ENCODE results near the gene FUCA2. TPM values are rescaled to one million over a fixed set of nuclear protein-coding genes. Genes with fewer than 3 reads are reported as not detected.

The FUCA2 gene
- total and polyA plus RNA-seq, 2 of the 8 experiments (the other 6 are each of a cell fraction or from before 2014, with no cell fraction given), result 24.2 to 47.2 TPM

DNA sequence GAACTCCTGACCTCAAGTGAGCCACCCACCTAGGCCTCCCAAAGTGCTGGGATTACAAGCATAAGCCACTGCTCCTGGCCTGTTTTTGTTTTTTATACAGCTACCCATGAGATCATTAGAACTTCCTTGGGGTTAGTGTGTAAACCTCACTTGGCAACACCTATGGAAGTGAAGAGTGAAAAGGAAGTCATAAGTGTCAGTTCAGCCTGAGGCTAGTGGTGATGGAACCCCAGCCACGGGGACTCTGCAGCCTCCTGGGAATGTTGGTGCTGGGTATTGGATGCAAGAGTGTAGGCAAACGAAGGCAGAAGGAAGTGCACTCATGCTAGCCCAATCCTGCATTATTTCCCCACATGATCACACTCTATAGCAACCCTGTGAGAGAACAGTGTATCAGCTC lies 33.6 kb upstream of the FUCA2 start:
- Histone ChIP-seq H4K20me1 (replicated peaks in 1 of 2; ENCODE audit: control insufficient read depth in 1 of 2, insufficient read depth in 2 of 2, low read length in 2 of 2) (no peaks in the 10 kb centered on the region), H2BK12ac (ENCODE audit: low read depth, low read length) (no peak overlapping the region), H3K27ac (ENCODE audit: low read depth, low read length) (no peak overlapping the region), H2BK15ac (ENCODE audit: low read length) (no peak overlapping the region), H3K23ac (ENCODE audit: insufficient read length) (no peak overlapping the region), H4K91ac (replicated peaks; ENCODE audit: insufficient read length, low read length) (no peak overlapping the region), H3K4me2 (ENCODE audit: insufficient read depth in 1 of 2, low read depth in 2 of 2, low read length in 2 of 2) (no peak overlapping the region), H2BK120ac (replicated peaks; ENCODE audit: low read depth, low read length) (no peak overlapping the region), H3K14ac (ENCODE audit: insufficient read length) (no peak overlapping the region), H3K36me3 (ENCODE audit: control insufficient read depth in 2 of 4, insufficient read depth in 4 of 4, low read length in 3 of 4) (no peaks in the 10 kb centered on the region), H2AK5ac (ENCODE audit: low read depth, low read length) (no peak overlapping the region), H2BK5ac (ENCODE audit: low read depth, low read length) (no peak overlapping the region), H3K79me2 (ENCODE audit: control insufficient read depth in 1 of 2, insufficient read depth in 2 of 2, low read length in 2 of 2) (no peaks in the 10 kb centered on the region), H3K4me3 (ENCODE audit: extremely low read depth in 1 of 4, insufficient read depth in 2 of 4, low read depth in 3 of 4, low read length in 4 of 4) (no peak overlapping the region), H3K4me1 (replicated peaks in 1 of 4; ENCODE audit: control insufficient read depth in 3 of 4, insufficient read depth in 4 of 4, low read length in 3 of 4) (peaks cover 0 to 3% (median 1%) of the 10 kb centered on the region in 4 experiments; a peak in 4 of 7 replicates), H3K9ac (replicated peaks in 1 of 4; ENCODE audit: extremely low read depth in 1 of 4, low read depth in 3 of 4, low read length in 3 of 4) (no peak overlapping the region), H4K5ac (ENCODE audit: insufficient read length, low read depth, low read length) (no peak overlapping the region), H3K18ac (ENCODE audit: extremely low read depth, low read length) (no peak overlapping the region), H3K23me2 (ENCODE audit: low read depth, low read length) (no peaks in the 10 kb centered on the region), H3K56ac (replicated peaks; ENCODE audit: insufficient read length, low read depth, low read length) (no peak overlapping the region), H3K9me3 (ENCODE audit: insufficient read depth in 2 of 2, low read depth in 1 of 2, low read length in 1 of 2) (no peaks in the 10 kb centered on the region), H3K4ac (replicated peaks; ENCODE audit: insufficient read length, low read depth, low read length) (no peak overlapping the region), H3K27me3 (replicated peaks in 1 of 4; ENCODE audit: control insufficient read depth in 3 of 4, extremely low read depth in 1 of 4, insufficient read depth in 3 of 4, low read length in 3 of 4) (no peaks in the 10 kb centered on the region), H3K79me1 (ENCODE audit: low read depth, low read length) (no peaks in the 10 kb centered on the region), H4K8ac (ENCODE audit: extremely low read depth, insufficient read depth, low read length) (no peak overlapping the region), H2AFZ (ENCODE audit: low read length) (no peak overlapping the region), H2BK20ac (ENCODE audit: low read length) (no peak overlapping the region)
- POLR2A ChIA-PET (ENCODE audit: partially characterized antibody), result interaction anchor here (1.1 kb wide), 1 partner anchor 319 kb away, joined by 3 read pairs; the partner anchor contains the start of gene ZC2HC1B
- DNase-seq (ENCODE audit: low read depth in 1 of 2, low spot score in 2 of 2), result no peak
- CTCF ChIA-PET (ENCODE audit: partially characterized antibody), result interaction anchor here (0.6 to 1.6 kb wide), 5 partner anchors 22 to 469 kb away, joined by 3 to 6 read pairs (median 3); partner anchors contain the start of gene FUCA2
- TF ChIP-seq, protein P1, sequence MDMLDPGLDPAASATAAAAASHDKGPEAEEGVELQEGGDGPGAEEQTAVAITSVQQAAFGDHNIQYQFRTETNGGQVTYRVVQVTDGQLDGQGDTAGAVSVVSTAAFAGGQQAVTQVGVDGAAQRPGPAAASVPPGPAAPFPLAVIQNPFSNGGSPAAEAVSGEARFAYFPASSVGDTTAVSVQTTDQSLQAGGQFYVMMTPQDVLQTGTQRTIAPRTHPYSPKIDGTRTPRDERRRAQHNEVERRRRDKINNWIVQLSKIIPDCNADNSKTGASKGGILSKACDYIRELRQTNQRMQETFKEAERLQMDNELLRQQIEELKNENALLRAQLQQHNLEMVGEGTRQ (IDR thresholded peaks at IDR 0.05; ENCODE audit: low read length), result no peak
- no peak for TF ChIP-seq RBBP5 (IDR thresholded peaks at IDR 0.05; ENCODE audit: borderline replicate concordance, low read depth, low read length)
- TF ChIP-seq TEAD4 (IDR thresholded peaks at IDR 0.05; ENCODE audit: low read depth, low read length), result no peak
- no peak for TF ChIP-seq SP2 (IDR thresholded peaks at IDR 0.05; ENCODE audit: low read length)
- TF ChIP-seq NRF1 (IDR thresholded peaks at IDR 0.05; ENCODE audit: low read depth, low read length), result no peak
- TF ChIP-seq FOSL1 (IDR thresholded peaks at IDR 0.05; ENCODE audit: insufficient read depth, low read depth, low read length), result no peak
- TF ChIP-seq SRF (IDR thresholded peaks at IDR 0.05; ENCODE audit: low read depth, low read length), result no peak
- TF ChIP-seq SIN3A (conservative IDR thresholded peaks at IDR 0.05 in 1 of 2, IDR thresholded peaks at IDR 0.05 in 1 of 2; ENCODE audit: low read depth in 1 of 2, low read length in 2 of 2), result no peak
- no peak for TF ChIP-seq NANOG (IDR thresholded peaks at IDR 0.05; ENCODE audit: insufficient read depth, low read depth, low read length, poor library complexity, severe bottlenecking)
- TF ChIP-seq TAF1 (IDR thresholded peaks at IDR 0.05; ENCODE audit: low read depth, low read length), result no peak
- 82% methylated on average over 2 of the region's 2 CpGs; no CpG with 5 or more reads in 1 of the 2 experiments for WGBS, 2 experiments (ENCODE audit: extremely low coverage in 1 of 2, insufficient coverage in 1 of 2, insufficient read length in 1 of 2, insufficient replicate concordance in 2 of 2, low coverage in 1 of 2, low lambda C conversion rate in 2 of 2, missing lambda C conversion rate in 1 of 2)
- no peak for FAIRE-seq

Data from H1 (cell line).